Gastrocnemius medialis (tissue), 4 donors: ENCODE results near the gene MAP1LC3A. TPM values are rescaled to one million over a fixed set of nuclear protein-coding genes. Genes with fewer than 3 reads are reported as not detected.

Source experiments
- ATAC-seq, 2 donors: fragments of 150-250 bp; one replicate each; pipeline ENCODE4 v1.9.1; 2016
- DNase-seq, 2 donors: peaks; one replicate each; pipeline ENCODE4 v3.0.0-alpha.2; 2019
- H3K27ac ChIP-seq, 4 donors: fragments of 200-600 bp; sonication (generic); 1 replicate in 1 of 4; 2 replicates in 3 of 4; pipeline ENCODE4 v1.5.1; 2016 to 2018; ENCODE audit warnings: mild to moderate bottlenecking in 2 of 4, moderate library complexity in 1 of 4
- H3K27me3 ChIP-seq, 3 donors: fragments of 200-600 bp; sonication (generic) in 2 of 3; 1 replicate in 1 of 3; 2 replicates in 2 of 3; pipeline versions ENCODE4 v1.5.1 to v1.6.0; 2016 to 2019; ENCODE audit warnings: mild to moderate bottlenecking in 1 of 3, moderate library complexity in 1 of 3
- H3K36me3 ChIP-seq, 2 donors: fragments of 200-600 bp; sonication (generic) in 1 of 2; one replicate each; pipeline ENCODE4 v1.5.1; 2017 to 2018
- H3K4me1 ChIP-seq, 2 donors: fragments of 200-600 bp; sonication (generic) in 1 of 2; one replicate each; pipeline ENCODE4 v1.5.1; 2016 to 2017; ENCODE audit warnings: mild to moderate bottlenecking in 2 of 2
- H3K4me3 ChIP-seq, 4 donors: fragments of 200-600 bp; sonication (generic) in 3 of 4; 1 replicate in 1 of 4; 2 replicates in 3 of 4; pipeline ENCODE4 v1.5.1; 2016 to 2019; ENCODE audit warnings: mild to moderate bottlenecking in 2 of 4
- H3K9me3 ChIP-seq, 3 donors: fragments of 200-600 bp; sonication (generic) in 2 of 3; 1 replicate in 1 of 3; 2 replicates in 2 of 3; pipeline ENCODE4 v1.5.1; 2016 to 2019
- POLR2A ChIP-seq, 2 donors: fragments of 450-650 bp; IDR thresholded peaks; one replicate each; pipeline ENCODE4 v1.6.1; 2017; ENCODE audit warnings: antibody characterized with exemption in 2 of 2, mild to moderate bottlenecking in 2 of 2, moderate library complexity in 2 of 2
- in situ Hi-C, 4 donors: fragments of 200-750 bp; cut with MboI; loops; one replicate each; pipeline versions ENCODE4 v1.15.0 to v1.8.0; 2017; ENCODE audit warnings: low sequenced_read_pairs in 4 of 4
- intact Hi-C: fragments of 100-400 bp; cut with DNase I; formaldehyde crosslinking; loops from one replicate; pipeline ENCODE4 v1.15.1; 2023; ENCODE audit warnings: low total_unique reads
- total RNA-seq, 4 donors: library from RNA; depleted of rRNA; stranded (reverse); fragments of >200 nt; gene quantifications; one replicate each; pipeline versions ENCODE4 v1.1.0 to v1.2.3, GENCODE V29; 2016
- TF ChIP-seq, protein P1 (sequence below), 5 experiments: fragments of 450-650 bp in 3 of 5; fragments of 200-600 bp in 2 of 5; sonication (generic) in 2 of 5; IDR thresholded peaks in 4 of 5; conservative IDR thresholded peaks in 1 of 5; 1 replicate in 4 of 5; 2 replicates in 1 of 5; pipeline ENCODE4 v1.5.1; 2016 to 2019; ENCODE audit warnings: antibody characterized with exemption in 5 of 5, mild to moderate bottlenecking in 3 of 5, moderate library complexity in 3 of 5

MAP1LC3A gene
- total RNA-seq, 4 donors from 2014 or later: 41.5 to 62.7 (median 56.4) TPM

GRCh38 chr20:34575271-34575670 lies 16.8 kb downstream of the MAP1LC3A start:
- intact Hi-C loops: no loop called here
- H3K4me3 ChIP-seq: no peak overlapping the region
- H3K4me1 ChIP-seq: peaks cover 16 to 20% of the 10 kb centered on the region in 2 donors
- in situ Hi-C loops: loop anchor here (10.0 to 25.0 kb wide), 2 partner anchors 187 to 200 kb away; no protein-coding TSS in a partner anchor
- no peak overlapping the region for H3K27ac ChIP-seq
- ATAC-seq (no peak), DNase-seq (no peak)
- H3K36me3 ChIP-seq: peaks cover 0 to 34% of the 10 kb centered on the region in 2 donors
- H3K9me3 ChIP-seq: no peaks in the 10 kb centered on the region
- no peaks in the 10 kb centered on the region for H3K27me3 ChIP-seq
- no peak for TF ChIP-seq POLR2A (IDR thresholded peaks at IDR 0.05)
- TF ChIP-seq, protein P1, sequence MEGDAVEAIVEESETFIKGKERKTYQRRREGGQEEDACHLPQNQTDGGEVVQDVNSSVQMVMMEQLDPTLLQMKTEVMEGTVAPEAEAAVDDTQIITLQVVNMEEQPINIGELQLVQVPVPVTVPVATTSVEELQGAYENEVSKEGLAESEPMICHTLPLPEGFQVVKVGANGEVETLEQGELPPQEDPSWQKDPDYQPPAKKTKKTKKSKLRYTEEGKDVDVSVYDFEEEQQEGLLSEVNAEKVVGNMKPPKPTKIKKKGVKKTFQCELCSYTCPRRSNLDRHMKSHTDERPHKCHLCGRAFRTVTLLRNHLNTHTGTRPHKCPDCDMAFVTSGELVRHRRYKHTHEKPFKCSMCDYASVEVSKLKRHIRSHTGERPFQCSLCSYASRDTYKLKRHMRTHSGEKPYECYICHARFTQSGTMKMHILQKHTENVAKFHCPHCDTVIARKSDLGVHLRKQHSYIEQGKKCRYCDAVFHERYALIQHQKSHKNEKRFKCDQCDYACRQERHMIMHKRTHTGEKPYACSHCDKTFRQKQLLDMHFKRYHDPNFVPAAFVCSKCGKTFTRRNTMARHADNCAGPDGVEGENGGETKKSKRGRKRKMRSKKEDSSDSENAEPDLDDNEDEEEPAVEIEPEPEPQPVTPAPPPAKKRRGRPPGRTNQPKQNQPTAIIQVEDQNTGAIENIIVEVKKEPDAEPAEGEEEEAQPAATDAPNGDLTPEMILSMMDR (IDR thresholded peaks at IDR 0.05 in 4 of 5, conservative IDR thresholded peaks at IDR 0.05 in 1 of 5): no peak

- Histone ChIP-seq H3K9me3 (no peaks in the 10 kb centered on the region), H3K4me3 (no peak overlapping the region), H3K27ac (no peak overlapping the region), H3K36me3 (peaks cover 0 to 34% of the 10 kb centered on the region in 2 donors), H3K27me3 (no peaks in the 10 kb centered on the region), H3K4me1 (peaks cover 16 to 20% of the 10 kb centered on the region in 2 donors)
- DNase-seq (no peak), ATAC-seq (no peak)
- TF ChIP-seq, protein P1 (IDR thresholded peaks at IDR 0.05 in 4 of 5, conservative IDR thresholded peaks at IDR 0.05 in 1 of 5): no peak
- no peak for TF ChIP-seq POLR2A (IDR thresholded peaks at IDR 0.05)
- intact Hi-C loops: no loop called here
- in situ Hi-C loops: loop anchor here (10.0 to 25.0 kb wide), 2 partner anchors 187 to 199 kb away; no protein-coding TSS in a partner anchor
Observed at GRCh38 chr20:34575756-34576155, 17.2 kb downstream of the MAP1LC3A start.

DNA sequence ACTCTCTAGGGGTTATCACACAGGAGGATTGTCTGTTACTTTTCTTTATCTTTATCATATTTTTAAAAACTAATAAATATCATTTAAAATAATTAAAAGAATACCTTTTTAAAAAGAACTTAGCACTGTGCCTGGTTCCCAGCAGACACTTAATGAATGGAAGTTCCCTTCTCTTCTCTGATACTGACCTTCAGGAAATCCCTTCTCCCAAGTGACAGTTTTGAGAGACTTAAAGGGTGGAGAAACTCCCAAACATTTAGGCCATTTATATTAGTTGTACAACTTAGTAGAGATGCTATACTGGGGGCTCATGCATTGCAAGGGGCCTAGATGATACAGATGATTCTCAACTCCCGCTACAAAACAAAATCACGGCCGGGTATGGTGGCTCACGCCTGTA lies 18.5 kb downstream of the MAP1LC3A start:
- TF ChIP-seq, protein P1 (IDR thresholded peaks at IDR 0.05 in 4 of 5, conservative IDR thresholded peaks at IDR 0.05 in 1 of 5): no peak
- no peak for TF ChIP-seq POLR2A (IDR thresholded peaks at IDR 0.05)
- peaks cover 0 to 26% of the 10 kb centered on the region in 2 donors for H3K36me3 ChIP-seq
- no peaks in the 10 kb centered on the region for H3K27me3 ChIP-seq
- intact Hi-C loops: no loop called here
- H3K4me3 ChIP-seq: no peak overlapping the region
- H3K27ac ChIP-seq: no peak overlapping the region
- no peak for DNase-seq
- no peaks in the 10 kb centered on the region for H3K9me3 ChIP-seq
- in situ Hi-C loops: loop anchor here (10.0 to 25.0 kb wide), 2 partner anchors 185 to 198 kb away; no protein-coding TSS in a partner anchor
- no peak for ATAC-seq
- peaks cover 20 to 21% of the 10 kb centered on the region in 2 donors for H3K4me1 ChIP-seq

DNA sequence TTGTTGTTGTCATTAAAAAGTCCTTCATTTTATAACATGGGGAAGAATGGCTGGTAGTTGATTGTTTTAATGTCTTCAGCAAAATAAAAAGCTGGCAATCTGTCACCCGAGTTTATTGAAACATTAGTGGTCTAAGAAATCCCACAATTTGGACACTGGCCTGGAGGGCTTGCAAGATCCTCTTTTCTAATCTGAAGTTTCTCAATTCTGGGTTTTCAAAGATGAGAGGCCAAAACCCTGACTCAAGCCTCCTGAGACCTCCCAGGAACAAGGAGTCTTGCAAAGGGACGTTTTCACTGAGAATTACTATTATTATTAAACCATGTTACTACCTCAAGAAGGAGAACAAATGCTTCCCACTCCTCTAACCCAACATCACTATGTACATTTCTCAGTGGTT lies 19.5 kb downstream of the MAP1LC3A start:
- in situ Hi-C loops (loop anchor here (10.0 to 25.0 kb wide), 2 partner anchors 184 to 197 kb away; no protein-coding TSS in a partner anchor), intact Hi-C loops (no loop called here)
- Histone ChIP-seq H3K4me1 (peaks cover 22 to 25% of the 10 kb centered on the region in 2 donors), H3K36me3 (peaks cover 0 to 17% of the 10 kb centered on the region in 2 donors), H3K4me3 (no peak overlapping the region), H3K27ac (peak overlapping the region; percentile 60 to 76 (median 64)), H3K27me3 (no peaks in the 10 kb centered on the region), H3K9me3 (no peaks in the 10 kb centered on the region)
- DNase-seq (peak in 1 of 2 donors; percentile 43), ATAC-seq (peak; percentile 12 to 32)
- TF ChIP-seq, protein P1 (IDR thresholded peaks at IDR 0.05 in 4 of 5, conservative IDR thresholded peaks at IDR 0.05 in 1 of 5): no peak
- no peak for TF ChIP-seq POLR2A (IDR thresholded peaks at IDR 0.05)
